ENCODE measurements around the gene GJD4.

- TF ChIP-seq CTCF (IDR thresholded peaks at IDR 0.05) (peak in 3 of 4 donors; percentile 34 to 48 (median 35)), POLR2A (IDR thresholded peaks at IDR 0.05) (no peak)
Observed at GRCh38 chr10:35598379-35598778, 6.8 kb upstream of the GJD4 start.

Data from right lobe of liver (tissue), 4 donors.